GM06990 (cell line): ENCODE results near the gene MAML2.

ENCODE experiments used
- DNase-seq: peaks from one replicate; pipeline ENCODE4 v3.0.0-alpha.2; 2011; ENCODE audit not compliant: insufficient read length; ENCODE audit errors: extremely low read depth
- H3K27me3 ChIP-seq: replicated peaks from 2 replicates; pipeline ENCODE4 v1.6.0; 2011; ENCODE audit warnings: low read length; ENCODE audit not compliant: control insufficient read depth, insufficient read depth
- H3K36me3 ChIP-seq: 2 replicates; pipeline ENCODE4 v1.5.1; 2011; ENCODE audit warnings: low read length; ENCODE audit not compliant: control insufficient read depth, insufficient read depth
- H3K4me3 ChIP-seq: replicated peaks from 2 replicates; pipeline ENCODE4 v1.5.1; 2011; ENCODE audit warnings: low read depth, mild to moderate bottlenecking, control low read depth, low read length
- TF ChIP-seq, protein P1 (sequence below): IDR thresholded peaks from 2 replicates; pipeline ENCODE4 v1.5.1; 2011; ENCODE audit warnings: low read length, control low read depth, mild to moderate bottlenecking, inconsistent platforms; ENCODE audit not compliant: insufficient read depth, poor library complexity, severe bottlenecking

The MAML2 gene

DNA sequence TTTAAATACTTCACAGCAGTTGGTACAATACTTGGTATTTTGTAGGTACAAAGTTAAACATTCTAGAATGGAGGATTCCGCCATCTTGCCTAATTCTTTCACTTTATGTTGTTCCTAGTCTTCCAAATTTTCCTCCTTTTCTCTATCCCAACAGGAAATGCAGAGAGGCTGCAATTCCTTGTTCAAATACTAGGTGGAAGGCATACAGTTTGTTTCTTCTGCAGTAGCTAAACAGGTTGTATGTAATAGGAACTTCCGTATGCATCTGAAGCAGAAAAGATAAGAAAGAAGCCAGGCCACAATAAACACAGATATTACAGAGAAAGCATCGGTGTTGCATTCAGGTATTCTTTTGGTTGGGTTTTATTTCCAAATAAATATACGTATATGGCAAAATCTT lies 232.7 kb downstream of the MAML2 start:
- Histone ChIP-seq H3K27me3 (no peaks in the 10 kb centered on the region), H3K4me3 (no peak overlapping the region), H3K36me3 (no peaks in the 10 kb centered on the region)
- TF ChIP-seq, protein P1, sequence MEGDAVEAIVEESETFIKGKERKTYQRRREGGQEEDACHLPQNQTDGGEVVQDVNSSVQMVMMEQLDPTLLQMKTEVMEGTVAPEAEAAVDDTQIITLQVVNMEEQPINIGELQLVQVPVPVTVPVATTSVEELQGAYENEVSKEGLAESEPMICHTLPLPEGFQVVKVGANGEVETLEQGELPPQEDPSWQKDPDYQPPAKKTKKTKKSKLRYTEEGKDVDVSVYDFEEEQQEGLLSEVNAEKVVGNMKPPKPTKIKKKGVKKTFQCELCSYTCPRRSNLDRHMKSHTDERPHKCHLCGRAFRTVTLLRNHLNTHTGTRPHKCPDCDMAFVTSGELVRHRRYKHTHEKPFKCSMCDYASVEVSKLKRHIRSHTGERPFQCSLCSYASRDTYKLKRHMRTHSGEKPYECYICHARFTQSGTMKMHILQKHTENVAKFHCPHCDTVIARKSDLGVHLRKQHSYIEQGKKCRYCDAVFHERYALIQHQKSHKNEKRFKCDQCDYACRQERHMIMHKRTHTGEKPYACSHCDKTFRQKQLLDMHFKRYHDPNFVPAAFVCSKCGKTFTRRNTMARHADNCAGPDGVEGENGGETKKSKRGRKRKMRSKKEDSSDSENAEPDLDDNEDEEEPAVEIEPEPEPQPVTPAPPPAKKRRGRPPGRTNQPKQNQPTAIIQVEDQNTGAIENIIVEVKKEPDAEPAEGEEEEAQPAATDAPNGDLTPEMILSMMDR: no peak
- no peak for DNase-seq

DNA sequence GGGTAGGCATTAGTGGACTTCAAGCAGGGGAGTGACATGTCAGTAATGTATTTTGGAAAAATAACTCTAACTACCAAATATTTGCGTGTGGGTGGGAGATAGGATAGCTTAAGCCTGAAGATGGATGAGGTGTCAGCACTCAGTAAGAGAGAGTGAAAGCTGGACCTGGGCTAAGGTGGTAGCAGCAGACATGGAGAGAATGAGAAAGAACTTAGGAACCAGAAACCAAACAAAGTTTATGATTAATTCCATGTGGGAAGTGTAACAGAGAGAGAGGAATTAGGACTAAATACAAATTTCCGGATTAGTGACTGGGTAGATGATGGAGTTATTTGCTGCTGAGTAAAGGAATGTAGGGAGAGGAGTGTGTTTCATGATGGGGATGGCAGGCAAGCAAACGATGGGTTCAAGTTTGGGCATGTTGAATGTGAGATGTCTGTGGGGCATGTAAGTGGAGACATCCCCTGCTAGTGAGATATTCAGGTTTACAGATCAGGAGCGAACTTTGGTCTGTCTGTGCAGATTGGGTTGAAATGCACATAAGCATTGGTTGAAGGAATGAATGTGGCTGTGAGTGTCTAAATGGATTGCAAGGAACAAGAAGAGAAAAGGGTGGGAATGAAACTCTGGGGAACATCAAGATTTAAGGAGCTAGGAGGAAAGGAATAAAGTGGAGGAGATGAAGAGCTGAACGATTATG lies 233.5 kb downstream of the MAML2 start:
- no peak for DNase-seq
- TF ChIP-seq, protein P1: no peak
- Histone ChIP-seq H3K4me3 (no peak overlapping the region), H3K36me3 (no peaks in the 10 kb centered on the region), H3K27me3 (no peaks in the 10 kb centered on the region)

DNA sequence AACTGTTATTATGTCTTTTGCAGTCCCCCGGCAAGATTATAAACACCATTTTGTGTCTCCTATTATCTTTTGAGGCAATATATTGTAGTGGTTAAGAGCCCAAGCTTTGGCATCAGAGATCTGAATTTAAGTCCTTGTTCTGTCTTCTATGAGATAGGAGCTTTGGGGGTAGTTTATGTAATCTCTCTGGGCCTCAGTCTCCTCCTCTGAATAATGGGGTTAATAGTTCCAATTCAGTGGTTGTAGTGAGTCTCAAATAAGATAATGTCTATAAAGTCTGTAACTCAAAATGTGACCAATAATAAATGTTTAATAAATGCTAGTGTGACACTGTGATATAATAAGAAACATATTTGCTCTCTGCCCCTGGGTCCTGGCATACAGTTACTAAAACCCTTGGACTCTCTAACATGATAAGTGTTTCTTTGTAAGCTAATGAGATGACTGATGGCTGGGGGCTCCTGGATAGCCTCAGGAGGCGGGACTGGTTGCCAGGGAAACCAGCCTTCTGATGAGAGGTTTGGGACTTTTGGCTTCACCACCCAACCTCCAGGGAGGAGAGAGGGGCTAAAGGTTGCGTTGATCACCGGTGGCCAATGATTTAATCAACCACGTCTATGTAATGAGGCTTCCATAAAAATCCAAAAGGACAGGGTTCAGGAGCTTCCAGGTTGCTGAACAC lies 235.7 kb downstream of the MAML2 start:
- Histone ChIP-seq H3K4me3 (no peak overlapping the region), H3K36me3 (no peaks in the 10 kb centered on the region), H3K27me3 (no peaks in the 10 kb centered on the region)
- TF ChIP-seq, protein P1: no peak
- no peak for DNase-seq

DNA sequence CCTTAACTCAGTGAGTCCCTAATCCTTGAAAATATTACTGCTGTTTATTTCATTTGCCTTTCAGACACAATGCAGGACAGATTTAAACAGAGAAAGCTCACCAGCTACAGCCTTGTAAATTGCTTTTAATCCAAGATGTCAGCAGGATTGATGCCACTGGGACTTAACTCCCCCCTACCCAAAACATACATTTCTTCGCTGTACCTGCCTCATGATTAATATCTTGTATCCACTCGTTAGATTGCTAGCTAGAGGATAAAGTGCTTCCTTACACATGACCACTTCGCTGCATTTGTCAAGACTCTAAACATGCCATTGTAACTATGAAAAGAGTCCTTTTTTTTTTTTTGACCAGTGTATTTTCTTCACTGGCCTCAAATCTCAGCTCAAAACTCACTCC lies 236.3 kb downstream of the MAML2 start:
- TF ChIP-seq, protein P1: no peak
- Histone ChIP-seq H3K27me3 (no peaks in the 10 kb centered on the region), H3K4me3 (no peak overlapping the region), H3K36me3 (no peaks in the 10 kb centered on the region)
- no peak for DNase-seq

DNA sequence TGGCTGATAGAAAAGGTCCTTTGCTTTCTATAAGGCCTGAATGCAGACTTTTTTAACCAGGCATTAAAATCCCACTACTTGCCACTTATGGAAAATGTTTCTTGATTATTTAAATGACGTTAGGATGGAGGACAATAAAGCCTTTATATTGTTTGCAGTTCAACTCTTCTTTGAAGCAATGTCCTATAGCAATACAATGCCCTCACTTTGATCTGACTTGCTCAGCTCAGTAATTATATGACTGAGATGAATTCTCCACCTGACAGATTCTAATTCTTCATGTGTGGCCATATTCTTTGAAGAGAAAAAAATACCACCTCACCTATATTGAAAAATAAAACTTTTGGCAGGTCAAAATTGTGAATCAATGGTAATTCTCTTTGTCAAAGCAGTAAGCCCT lies 237.1 kb downstream of the MAML2 start:
- no peak for DNase-seq
- TF ChIP-seq, protein P1: no peak
- no peaks in the 10 kb centered on the region for H3K27me3 ChIP-seq
- no peaks in the 10 kb centered on the region for H3K36me3 ChIP-seq
- H3K4me3 ChIP-seq: no peak overlapping the region
